GM20000 (cell line): ENCODE data around the gene CCR3.
A peak's percentile ranks its signal among the peaks of the same experiment; 100 is the strongest.

Experiments used
- DNase-seq: peaks from one replicate; pipeline ENCODE4 v3.0.0; 2012; ENCODE audit warnings: low spot score
- TF ChIP-seq, protein P1 (sequence below): IDR thresholded peaks from 2 replicates; pipeline ENCODE4 v1.5.1; 2012; ENCODE audit warnings: mild to moderate bottlenecking, control low read depth; ENCODE audit errors: extremely low read depth, missing control alignments

The CCR3 gene

DNA sequence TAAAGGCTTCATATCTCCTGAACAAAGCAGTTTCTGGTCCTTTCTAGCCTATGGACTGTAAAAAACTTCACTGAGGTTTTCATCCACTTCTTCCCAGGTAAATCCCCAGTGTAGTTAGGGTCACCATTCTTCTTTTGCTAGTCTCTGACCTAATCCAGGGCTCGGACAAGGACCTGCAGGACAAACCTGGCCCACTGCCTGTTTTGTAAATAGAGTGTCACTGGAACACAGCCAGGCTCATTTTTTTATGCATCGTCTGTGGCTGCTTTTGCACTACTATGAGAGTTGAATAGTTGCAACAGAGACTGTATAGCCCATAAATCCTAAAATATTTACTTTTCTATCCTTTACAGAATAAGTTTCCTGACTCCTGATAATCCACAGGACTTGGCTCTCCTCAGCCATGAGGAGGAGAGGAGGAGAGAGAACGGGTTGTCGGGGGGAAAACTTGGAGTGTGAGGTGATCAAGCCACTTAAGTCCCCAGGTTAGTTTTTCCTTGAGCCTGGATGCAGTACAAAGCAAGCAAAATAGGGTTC is 29.0 kb downstream of the CCR3 start:
- TF ChIP-seq, protein P1, sequence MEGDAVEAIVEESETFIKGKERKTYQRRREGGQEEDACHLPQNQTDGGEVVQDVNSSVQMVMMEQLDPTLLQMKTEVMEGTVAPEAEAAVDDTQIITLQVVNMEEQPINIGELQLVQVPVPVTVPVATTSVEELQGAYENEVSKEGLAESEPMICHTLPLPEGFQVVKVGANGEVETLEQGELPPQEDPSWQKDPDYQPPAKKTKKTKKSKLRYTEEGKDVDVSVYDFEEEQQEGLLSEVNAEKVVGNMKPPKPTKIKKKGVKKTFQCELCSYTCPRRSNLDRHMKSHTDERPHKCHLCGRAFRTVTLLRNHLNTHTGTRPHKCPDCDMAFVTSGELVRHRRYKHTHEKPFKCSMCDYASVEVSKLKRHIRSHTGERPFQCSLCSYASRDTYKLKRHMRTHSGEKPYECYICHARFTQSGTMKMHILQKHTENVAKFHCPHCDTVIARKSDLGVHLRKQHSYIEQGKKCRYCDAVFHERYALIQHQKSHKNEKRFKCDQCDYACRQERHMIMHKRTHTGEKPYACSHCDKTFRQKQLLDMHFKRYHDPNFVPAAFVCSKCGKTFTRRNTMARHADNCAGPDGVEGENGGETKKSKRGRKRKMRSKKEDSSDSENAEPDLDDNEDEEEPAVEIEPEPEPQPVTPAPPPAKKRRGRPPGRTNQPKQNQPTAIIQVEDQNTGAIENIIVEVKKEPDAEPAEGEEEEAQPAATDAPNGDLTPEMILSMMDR = no peak
- no peak for DNase-seq

GRCh38 chr3:46272028-46272451 is 29.8 kb downstream of the CCR3 start:
- TF ChIP-seq, protein P1 = no peak
- no peak for DNase-seq

DNA sequence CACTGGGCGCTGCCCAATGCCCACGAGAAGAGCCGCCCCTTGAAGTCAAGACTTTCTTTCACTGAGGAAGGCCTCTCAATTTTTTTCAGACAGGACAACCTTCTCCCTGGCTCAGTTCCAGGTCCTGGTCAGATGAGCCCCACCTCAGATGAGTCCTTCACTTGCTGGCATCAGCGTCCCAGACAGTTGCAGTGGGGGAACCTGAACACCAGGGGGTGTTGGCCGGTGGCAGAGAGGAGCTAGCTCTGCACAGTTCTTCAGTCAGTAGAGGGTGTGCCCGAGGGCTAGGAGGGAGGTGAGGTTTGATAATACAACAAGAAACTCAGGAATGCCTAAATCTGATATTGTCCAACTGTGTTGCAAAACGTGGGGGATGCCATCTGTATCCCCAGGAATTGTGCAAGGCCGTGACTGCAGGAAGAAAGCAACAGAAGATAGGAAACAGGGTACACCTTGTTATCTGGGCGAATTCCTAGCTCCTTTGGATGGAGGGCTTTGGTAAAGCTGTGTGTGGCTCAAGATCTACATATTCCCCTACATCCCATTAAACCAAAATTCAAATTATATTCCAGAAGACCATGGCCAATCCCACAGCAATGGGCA is 34.3 kb downstream of the CCR3 start:
- TF ChIP-seq, protein P1 = peak; percentile 78
- peak; percentile 50 for DNase-seq

- TF ChIP-seq, protein P1 = no peak
- no peak for DNase-seq
Measured at GRCh38 chr3:46277476-46277875, 35.2 kb downstream of the CCR3 start.

GRCh38 chr3:46278816-46279672 is 36.8 kb downstream of the CCR3 start:
- TF ChIP-seq, protein P1 = no peak
- DNase-seq = no peak

- TF ChIP-seq, protein P1 = no peak
- no peak for DNase-seq
Measured at GRCh38 chr3:46280105-46280797, 38.0 kb downstream of the CCR3 start.

DNA sequence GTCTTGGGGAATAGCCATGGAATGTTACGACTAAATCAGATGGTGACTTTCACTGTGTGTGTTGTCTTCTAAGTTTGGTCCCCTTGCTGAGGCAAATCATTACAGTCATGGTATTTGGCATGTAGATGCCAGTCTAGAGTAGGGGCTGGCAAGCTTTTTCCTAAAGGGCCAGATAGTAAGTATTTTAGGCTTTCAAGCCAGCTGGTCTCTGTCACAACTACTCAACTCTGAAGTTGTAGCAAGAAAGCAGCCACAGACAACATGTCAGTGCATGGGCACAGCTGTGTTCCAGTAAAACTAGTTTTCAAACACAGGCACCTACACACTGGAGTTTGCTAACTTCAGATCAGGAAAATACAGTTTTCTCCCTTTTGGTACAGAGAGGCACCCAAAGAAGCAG is 39.3 kb downstream of the CCR3 start:
- TF ChIP-seq, protein P1 = no peak

More for the DNA sequence above, 39.3 kb downstream of the CCR3 start:
- DNase-seq = no peak
